SH-SY5Y (cell line): Measurements from ENCODE around the gene GBP1.
A peak's percentile ranks its signal among the peaks of the same experiment; 100 is the strongest.

Experiments used
- GATA2 ChIP-seq: IDR thresholded peaks from 2 replicates; pipeline ENCODE4 v1.6.1; 2011; ENCODE audit warnings: mild to moderate bottlenecking, low read depth, low read length
- GATA3 ChIP-seq: IDR thresholded peaks from 2 replicates; pipeline ENCODE4 v1.6.1; 2011; ENCODE audit warnings: low read depth, mild to moderate bottlenecking, low read length, moderate library complexity

GBP1 gene

GRCh38 chr1:89065079-89065868 is at the start of gene GBP1:
Gene GBP1 (minus strand): TSS chr1:89065208. CDS start chr1:89063234, 1,974 bp downstream.
- TF ChIP-seq GATA3, result no peak
- TF ChIP-seq GATA2, result no peak

GRCh38 chr1:89114662-89115061 is 49.7 kb upstream of the GBP1 start:
- TF ChIP-seq GATA3, result no peak
- TF ChIP-seq GATA2, result no peak

GRCh38 chr1:89112871-89113613 is 48.0 kb upstream of the GBP1 start:
- TF ChIP-seq GATA3 (no peak), GATA2 (no peak)

GRCh38 chr1:89104687-89105086 is 39.7 kb upstream of the GBP1 start:
- TF ChIP-seq GATA3 (no peak), GATA2 (no peak)

GRCh38 chr1:89104147-89104546 is 39.1 kb upstream of the GBP1 start:
- TF ChIP-seq GATA2, result no peak
- TF ChIP-seq GATA3, result no peak

GRCh38 chr1:89102021-89102420 is 37.0 kb upstream of the GBP1 start:
- no peak for TF ChIP-seq GATA3
- TF ChIP-seq GATA2, result no peak

- TF ChIP-seq GATA3 (no peak), GATA2 (no peak)
Observed at GRCh38 chr1:89100412-89100811, 35.4 kb upstream of the GBP1 start.

- TF ChIP-seq GATA2, result no peak
- no peak for TF ChIP-seq GATA3
Observed at GRCh38 chr1:89098857-89099256, 33.8 kb upstream of the GBP1 start.

- TF ChIP-seq GATA3, result no peak
- TF ChIP-seq GATA2, result no peak
Observed at GRCh38 chr1:89095737-89096136, 30.7 kb upstream of the GBP1 start.

- TF ChIP-seq GATA3 (peak; percentile 37; the same call in 1 of the 2 replicates), GATA2 (peak; percentile 33; the same call in 1 of the 2 replicates)
Observed at GRCh38 chr1:89089962-89090361, 25.0 kb upstream of the GBP1 start.

- TF ChIP-seq GATA2 (no peak), GATA3 (no peak)
Observed at GRCh38 chr1:89088572-89088971, 23.6 kb upstream of the GBP1 start.

- TF ChIP-seq GATA2 (no peak), GATA3 (no peak)
Observed at GRCh38 chr1:89087241-89087640, 22.2 kb upstream of the GBP1 start.

GRCh38 chr1:89085781-89086180 is 20.8 kb upstream of the GBP1 start:
- no peak for TF ChIP-seq GATA3
- no peak for TF ChIP-seq GATA2

- TF ChIP-seq GATA2 (no peak), GATA3 (no peak)
Observed at GRCh38 chr1:89081005-89081404, 16.0 kb upstream of the GBP1 start.

- TF ChIP-seq GATA2 (no peak), GATA3 (no peak)
Observed at GRCh38 chr1:89070509-89070908, 5.5 kb upstream of the GBP1 start.

- TF ChIP-seq GATA2 (no peak), GATA3 (no peak)
Observed at GRCh38 chr1:89069951-89070350, 4.9 kb upstream of the GBP1 start.
